SH-SY5Y (cell line): ENCODE results near the gene ZFHX2.

Source experiments
- GATA2 ChIP-seq: IDR thresholded peaks from 2 replicates; pipeline ENCODE4 v1.6.1; 2011; ENCODE audit warnings: mild to moderate bottlenecking, low read depth, low read length
- GATA3 ChIP-seq: IDR thresholded peaks from 2 replicates; pipeline ENCODE4 v1.6.1; 2011; ENCODE audit warnings: low read depth, mild to moderate bottlenecking, low read length, moderate library complexity

ZFHX2 gene

GRCh38 chr14:23566112-23566777, 14.7 kb upstream of the ZFHX2 start:
- TF ChIP-seq GATA2, result no peak
- no peak for TF ChIP-seq GATA3

- TF ChIP-seq GATA2, result no peak
- TF ChIP-seq GATA3, result no peak
These were observed 14.1 kb upstream of the ZFHX2 start for GRCh38 chr14:23565626-23566025.

- no peak for TF ChIP-seq GATA3
- no peak for TF ChIP-seq GATA2
These were observed 13.3 kb upstream of the ZFHX2 start for GRCh38 chr14:23564876-23565275.

GRCh38 chr14:23564181-23564812, 12.7 kb upstream of the ZFHX2 start:
- TF ChIP-seq GATA2 (no peak), GATA3 (no peak)

- TF ChIP-seq GATA2, result no peak
- no peak for TF ChIP-seq GATA3
These were observed 12.1 kb upstream of the ZFHX2 start for GRCh38 chr14:23563473-23564180.

- TF ChIP-seq GATA3 (no peak), GATA2 (no peak)
These were observed 11.4 kb upstream of the ZFHX2 start for GRCh38 chr14:23562822-23563472.

- TF ChIP-seq GATA3 (no peak), GATA2 (no peak)
These were observed 10.6 kb upstream of the ZFHX2 start for GRCh38 chr14:23561873-23562821.

- TF ChIP-seq GATA3, result no peak
- no peak for TF ChIP-seq GATA2
These were observed 9.7 kb upstream of the ZFHX2 start for GRCh38 chr14:23561259-23561658.

GRCh38 chr14:23559926-23560520, 8.5 kb upstream of the ZFHX2 start:
- no peak for TF ChIP-seq GATA3
- TF ChIP-seq GATA2, result no peak

GRCh38 chr14:23559010-23559925, 7.7 kb upstream of the ZFHX2 start:
- no peak for TF ChIP-seq GATA3
- TF ChIP-seq GATA2, result no peak

GRCh38 chr14:23558346-23559009, 6.9 kb upstream of the ZFHX2 start:
- TF ChIP-seq GATA2 (no peak), GATA3 (no peak)

GRCh38 chr14:23557946-23558345, 6.4 kb upstream of the ZFHX2 start:
- TF ChIP-seq GATA2 (no peak), GATA3 (no peak)
